GM21367 (cell line): ENCODE measurements around the gene TMEM234.

Experiments used
- ATAC-seq: cut with Tn5 transposase; IDR thresholded peaks from one replicate; pipeline ENCODE4 v1.9.1; 2021; ENCODE audit not compliant: unreplicated experiment

TMEM234 gene

DNA sequence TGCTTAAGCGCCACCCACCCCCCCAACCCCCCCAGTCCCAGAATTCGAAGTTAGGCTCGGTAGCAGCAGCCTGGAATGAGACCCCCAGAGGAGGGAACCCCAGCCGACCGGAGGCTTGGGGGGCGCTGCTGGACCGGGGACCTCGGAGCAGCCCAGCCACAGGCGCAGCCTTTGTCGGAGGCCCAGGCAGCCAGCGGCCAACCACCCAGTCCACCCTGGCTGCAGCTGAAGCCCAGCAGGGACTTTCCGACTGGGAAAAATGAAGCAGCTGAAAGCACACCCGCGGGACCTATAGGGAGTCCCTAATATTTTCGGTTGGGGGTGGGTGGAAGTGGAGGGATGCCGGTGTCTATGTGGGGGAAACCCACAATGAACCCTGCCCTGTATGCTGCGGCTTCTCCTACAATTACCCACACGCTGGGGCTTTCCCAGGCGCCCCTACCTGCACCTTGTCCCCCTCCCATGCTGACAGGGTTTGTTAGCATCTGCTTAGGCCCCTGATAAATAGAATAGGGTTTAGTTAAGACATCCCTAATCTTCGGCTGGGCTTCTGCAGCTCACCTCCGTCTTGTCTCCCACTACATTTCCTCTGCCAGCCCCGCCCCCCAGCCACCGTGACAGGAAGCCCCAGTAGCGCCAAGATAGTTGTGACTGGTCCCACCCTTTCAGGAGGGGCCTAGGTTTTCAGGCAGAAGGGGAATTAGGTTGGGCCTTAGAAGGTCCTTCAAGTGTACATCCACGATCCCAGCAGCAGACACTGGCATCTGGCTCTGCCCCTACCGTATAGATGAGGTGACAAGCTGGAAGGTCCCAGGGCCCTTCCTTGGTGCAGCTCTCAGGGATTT, 20.9 kb downstream of the TMEM234 start:
- no peak for ATAC-seq

DNA sequence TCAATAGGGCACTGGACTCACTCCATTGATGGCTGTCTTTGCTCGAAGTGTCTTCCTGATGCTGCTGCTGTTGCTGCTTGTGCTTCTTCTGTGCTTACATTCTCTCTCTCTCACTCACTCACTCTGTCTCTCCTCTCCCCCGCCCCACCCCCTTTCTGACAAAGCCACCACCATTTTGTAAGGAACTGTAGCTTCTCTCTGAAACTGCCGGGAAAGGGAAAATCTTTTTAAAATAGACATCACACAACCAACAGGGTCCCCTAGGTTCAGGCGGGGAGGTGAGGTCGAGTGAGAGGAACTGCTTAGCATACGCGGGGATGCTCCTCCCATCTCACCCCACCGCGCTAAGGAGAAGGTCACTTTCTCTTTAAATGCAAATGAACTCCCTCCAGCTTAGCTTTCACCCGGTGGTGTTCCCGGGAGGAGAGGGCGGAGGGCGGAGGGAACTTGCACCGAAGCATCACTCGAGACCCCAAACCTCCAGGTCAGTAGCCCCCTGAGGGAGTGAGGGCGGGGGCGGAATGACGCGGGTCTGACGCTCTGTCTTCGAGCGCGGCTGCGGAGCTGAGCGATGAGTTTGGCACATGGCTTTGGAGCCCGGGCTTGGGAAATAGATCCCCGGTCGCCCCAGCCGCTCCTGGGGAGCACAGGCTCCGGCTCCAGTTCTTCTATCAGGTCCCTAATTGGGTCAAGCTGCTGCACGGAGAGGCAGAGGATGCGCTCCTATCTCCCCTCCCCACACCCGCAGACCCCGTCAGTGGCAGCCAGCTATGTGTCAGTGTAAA, 21.7 kb downstream of the TMEM234 start, which contains the start of gene CCDC28B:
CCDC28B (plus strand) TSS at position 370 of the 785 bp plus-strand sequence. CDS start 1,341 bp downstream, outside the sequence.
- no peak for ATAC-seq

DNA sequence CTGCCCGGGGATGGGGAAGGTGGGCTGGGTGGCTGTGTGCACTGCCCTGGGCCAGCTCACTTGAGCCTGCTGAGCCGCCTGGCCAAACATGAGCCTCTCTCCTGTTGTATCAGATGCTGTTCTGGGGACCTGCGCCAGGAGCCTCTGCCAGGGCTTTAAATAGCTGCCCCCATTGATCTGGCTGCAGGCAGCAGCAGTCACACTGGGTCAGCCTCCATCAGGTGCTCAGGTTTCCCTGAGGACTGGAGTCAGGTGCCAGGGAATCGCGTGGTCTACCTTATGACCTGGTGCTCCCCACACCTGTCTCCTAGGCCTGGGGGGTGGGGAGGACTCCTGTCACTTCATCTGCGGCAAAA, 22.5 kb downstream of the TMEM234 start:
- ATAC-seq = no peak

DNA sequence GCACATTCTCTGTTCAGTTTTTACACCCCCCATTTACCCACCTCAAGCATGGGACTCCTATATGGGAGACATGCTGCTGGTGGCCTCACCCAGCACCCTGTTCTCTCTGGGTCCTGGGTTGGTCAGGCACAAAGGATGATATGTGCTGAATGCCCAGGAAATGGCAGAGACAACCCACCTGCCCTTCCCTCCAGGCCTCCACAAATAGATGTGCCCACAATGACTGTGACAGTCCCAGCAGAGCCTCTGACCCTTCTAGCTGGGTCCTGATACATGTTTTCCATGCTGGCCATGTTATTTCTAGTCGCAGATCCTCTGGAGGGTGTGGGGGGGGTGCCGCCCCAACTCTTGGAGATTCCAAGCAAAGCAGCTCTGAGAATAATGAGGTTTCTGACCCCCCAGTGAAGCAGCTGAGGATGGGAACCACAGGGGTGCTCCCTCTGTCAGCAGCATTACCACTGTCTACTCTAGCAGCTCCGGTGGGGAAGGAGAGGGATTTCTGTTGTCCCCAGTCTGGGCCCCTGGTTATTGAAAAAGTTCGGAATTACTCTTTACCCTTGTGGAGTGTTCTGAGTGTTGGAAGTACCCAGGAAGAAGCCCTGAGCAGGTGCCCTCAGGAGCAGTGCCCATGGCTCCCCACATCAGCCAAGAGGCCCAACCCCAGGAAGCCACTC, 23.0 kb downstream of the TMEM234 start:
- ATAC-seq = no peak

DNA sequence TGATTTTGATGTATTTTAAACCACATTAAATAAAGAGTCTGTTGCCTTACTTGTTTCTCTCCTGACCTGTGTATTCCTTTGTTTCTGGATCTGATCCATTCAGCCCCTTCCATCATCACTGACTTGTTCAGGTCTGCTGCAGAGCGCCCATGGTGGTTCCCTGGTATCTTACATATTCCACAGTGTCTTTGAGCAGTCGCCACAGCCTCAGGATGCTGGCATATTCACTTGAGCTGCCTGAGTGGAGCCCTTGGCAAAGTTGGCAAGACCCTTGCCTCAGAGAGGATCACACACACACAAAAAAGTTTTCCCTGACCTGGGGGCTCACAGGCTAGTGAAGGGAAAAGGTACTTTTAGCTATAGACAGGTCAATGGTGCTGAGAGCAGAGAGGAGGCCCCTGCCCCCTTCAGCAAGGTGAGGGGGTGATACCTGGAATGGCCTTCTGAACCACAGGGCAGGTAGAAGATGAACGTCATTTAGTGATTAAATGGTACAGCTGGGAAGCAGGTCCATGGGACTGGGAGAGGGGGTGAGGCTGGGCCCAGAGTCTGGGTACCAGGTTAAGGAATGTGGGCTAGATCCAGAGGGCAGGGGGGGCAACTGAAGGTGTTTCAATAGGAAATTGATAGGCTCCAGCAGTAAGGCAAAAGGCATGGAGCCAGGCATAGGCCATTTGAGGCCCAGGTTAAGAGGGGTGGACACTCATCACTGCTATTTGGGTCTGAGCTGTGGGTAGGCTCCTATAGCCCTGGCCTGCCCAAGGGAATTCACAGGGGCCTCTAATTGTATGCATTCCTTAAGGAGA, 23.7 kb downstream of the TMEM234 start:
- no peak for ATAC-seq

DNA sequence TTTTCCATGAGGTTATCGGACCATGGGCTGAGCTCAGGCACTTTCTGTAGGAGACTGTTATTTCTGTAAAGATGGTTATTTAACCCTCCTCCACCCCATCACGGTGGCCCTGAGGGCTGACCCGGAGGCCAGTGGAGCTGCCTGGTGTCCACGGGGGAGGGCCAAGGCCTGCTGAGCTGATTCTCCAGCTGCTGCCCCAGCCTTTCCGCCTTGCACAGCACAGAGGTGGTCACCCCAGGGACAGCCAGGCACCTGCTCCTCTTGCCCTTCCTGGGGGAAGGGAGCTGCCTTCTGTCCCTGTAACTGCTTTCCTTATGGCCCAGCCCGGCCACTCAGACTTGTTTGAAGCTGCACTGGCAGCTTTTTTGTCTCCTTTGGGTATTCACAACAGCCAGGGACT, 24.3 kb downstream of the TMEM234 start:
- ATAC-seq = no peak

DNA sequence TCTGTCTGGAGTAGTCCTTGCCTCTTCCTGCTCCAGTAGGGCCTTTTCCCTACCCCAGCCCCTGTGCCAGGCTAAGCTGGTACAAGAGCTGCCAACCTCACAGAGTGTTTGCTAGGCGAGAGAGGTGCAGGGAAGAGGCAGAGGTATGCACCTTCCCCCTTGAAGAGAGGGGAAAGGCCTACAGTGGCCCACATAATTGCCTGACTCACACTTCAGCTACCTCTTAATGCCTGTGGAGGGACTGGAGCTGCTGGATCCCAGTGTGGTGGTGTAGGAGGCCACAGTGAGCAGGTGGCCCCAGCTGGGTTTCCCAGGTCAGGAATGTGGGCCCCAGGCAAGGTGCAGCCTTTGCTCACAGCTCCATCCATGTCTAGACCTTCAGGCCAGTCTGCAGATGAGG, 25.1 kb downstream of the TMEM234 start:
- ATAC-seq = no peak

DNA sequence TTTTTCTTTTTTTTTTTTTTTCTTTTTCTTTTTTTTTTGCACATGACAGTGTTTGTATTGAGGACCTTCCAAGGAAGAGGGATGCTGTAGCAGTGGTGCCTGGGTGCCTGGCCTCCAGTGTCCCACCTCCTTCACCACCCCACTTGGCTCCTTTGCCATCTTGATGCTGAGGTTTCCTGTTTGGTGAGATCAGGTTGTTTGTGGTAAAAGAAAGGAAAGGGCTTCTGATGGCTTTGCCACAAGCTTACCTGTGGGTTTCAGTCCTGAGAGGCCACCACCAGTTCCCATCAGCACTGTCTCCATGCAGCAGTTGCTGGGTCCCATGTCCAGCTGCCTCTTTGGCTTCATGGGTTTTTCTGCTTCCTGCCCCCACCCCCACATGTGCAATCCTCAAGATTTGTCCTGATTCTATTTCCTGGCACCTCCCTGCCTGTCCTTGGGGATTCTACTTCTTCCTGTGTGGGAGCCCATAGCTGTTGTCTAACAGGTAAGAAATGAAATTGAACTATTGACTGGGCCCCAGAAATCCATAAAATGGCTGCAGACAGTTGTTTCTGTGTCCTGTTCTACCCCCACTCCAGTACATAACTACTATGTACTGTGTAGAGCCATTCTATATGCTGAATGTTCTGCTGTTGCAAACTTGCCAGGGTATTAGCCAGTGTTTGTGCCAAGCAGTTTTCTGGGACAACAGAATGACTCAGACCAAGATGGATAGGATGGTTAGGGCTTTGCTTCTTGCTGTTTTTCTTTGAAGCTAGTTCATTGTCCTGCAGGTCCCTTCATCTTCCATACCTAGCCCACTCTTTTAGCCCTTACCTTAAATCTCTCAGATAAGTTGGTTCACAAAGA, 26.0 kb downstream of the TMEM234 start:
- no peak for ATAC-seq

DNA sequence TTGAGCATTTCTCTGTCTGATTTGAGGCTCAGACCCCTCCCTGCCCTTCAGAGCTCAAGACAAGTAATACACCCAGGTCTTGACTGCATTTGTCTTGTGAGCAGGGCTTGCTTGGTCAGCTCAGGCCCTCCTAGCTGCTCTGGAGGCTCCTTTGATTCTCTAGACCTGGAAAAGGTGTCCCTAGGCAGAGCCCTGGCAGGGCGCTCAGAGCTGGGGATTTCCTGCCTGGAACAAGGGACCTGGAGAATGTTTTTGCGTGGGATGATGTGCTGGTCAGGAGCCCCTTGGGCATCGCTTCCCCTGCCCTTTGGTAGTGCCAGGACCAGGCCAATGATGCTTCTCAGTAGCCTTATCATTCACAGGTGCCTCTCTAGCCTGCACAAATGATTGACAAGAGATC, 26.6 kb downstream of the TMEM234 start:
- ATAC-seq = no peak

DNA sequence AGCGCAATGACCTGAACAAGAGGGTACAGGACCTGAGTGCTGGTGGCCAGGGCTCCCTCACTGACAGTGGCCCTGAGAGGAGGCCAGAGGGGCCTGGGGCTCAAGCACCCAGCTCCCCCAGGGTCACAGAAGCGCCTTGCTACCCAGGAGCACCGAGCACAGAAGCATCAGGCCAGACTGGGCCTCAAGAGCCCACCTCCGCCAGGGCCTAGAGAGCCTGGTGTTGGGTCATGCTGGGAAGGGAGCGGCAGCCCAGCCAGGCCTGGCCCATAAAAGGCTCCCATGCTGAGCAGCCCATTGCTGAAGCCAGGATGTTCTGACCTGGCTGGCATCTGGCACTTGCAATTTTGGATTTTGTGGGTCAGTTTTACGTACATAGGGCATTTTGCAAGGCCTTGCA, 27.2 kb downstream of the TMEM234 start:
- ATAC-seq = no peak

DNA sequence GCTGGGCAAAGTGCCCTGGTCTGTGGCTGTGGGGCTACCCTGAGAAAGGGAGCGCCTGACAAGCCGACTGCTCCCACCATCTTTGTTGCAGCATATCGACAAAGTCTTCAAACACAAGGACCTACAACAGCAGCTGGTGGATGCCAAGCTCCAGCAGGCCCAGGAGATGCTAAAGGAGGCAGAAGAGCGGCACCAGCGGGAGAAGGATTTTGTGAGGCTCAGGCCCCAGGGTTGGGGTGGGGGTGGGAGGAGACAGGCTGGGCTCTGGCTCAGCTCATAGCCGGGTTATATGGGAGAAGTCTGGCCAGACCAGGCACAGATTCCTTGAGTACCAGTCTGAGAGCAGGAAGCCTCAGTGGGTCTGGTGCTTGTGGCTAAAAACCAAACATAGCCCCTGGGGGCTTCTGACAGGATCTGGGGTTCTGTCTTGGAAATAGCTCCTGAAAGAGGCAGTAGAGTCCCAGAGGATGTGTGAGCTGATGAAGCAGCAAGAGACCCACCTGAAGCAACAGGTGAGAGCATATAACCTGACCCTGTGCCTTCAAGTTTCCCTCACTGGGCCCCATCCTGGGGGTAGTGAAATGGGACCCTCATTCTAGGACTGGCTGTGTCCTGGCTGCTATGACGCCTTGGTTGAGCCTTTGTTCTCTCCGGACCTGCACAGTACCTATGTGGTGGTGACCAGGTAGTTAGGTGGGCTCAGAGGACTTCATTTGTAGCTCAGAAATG, 29.8 kb downstream of the TMEM234 start:
- ATAC-seq = no peak

DNA sequence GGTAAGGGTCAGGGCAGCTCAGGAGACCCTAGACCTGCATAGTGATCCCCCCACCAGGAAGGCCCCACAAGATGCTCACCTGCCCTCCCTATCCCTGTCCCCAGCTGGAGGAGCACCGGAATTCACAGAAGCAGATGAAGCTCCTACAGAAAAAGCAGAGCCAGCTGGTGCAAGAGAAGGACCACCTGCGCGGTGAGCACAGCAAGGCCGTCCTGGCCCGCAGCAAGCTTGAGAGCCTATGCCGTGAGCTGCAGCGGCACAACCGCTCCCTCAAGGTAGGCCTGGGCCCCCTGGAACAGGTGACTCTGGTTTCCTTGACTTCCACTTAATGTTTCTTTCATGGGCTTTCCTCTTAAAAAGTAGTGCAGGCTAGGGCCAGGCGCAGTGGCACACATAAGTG, 34.3 kb downstream of the TMEM234 start:
- no peak for ATAC-seq

DNA sequence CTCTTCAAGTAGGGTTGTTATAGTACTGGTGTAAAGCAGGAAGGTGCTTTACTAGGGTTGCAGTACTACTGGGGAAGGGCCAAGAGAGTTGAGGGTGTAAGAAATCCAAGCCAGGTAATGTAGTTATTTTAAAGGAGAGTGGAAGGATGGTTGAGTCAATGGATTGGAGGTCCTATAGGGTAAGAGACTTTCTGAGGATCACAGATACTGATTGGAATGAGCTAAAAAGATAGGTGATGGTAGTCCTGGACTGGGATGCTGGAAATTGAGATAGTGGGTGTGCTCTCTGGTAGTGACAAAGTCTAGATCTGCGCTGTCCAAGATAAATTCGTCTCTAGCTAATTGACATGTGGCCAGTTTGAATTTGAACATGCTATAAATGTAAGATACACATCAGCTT, 35.7 kb downstream of the TMEM234 start:
- no peak for ATAC-seq

DNA sequence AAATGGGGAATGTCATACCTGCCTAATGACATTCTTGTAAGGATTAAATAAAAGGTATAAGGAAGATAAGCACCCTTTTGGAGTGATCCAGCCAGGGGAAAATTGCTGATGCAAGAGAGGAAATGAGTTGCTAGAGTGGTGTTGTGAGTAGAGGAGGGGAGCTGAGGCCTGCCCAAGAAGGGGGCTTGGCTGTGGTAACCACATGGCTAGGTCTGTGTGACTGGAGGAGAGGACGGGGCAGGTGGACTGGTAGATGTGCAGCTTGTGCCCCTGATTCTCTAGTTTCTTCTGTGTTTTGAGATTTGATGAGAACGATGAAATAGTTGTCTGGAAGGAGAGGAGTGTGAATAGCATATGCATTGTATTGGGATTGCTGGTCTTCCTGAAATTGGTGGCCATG, 36.1 kb downstream of the TMEM234 start:
- no peak for ATAC-seq

DNA sequence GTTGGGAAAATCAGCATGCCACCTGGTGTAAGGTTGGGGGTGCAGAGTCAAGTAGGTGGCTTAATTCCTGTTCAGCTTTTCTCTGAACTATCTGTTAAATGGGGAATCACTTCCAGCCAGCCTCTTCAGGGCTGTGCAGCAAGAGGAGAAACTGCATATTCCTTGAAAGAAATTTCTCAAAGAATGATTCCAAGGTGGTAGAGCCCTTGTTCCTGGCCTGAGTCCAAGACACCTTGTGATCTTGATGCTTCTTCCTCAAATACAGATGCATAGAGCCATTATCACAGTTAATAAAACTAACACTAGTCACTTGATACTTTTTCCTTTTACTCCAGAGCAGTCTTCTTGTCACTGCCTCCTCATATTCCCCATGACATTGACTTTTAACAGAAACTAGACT, 37.5 kb downstream of the TMEM234 start:
- no peak for ATAC-seq

DNA sequence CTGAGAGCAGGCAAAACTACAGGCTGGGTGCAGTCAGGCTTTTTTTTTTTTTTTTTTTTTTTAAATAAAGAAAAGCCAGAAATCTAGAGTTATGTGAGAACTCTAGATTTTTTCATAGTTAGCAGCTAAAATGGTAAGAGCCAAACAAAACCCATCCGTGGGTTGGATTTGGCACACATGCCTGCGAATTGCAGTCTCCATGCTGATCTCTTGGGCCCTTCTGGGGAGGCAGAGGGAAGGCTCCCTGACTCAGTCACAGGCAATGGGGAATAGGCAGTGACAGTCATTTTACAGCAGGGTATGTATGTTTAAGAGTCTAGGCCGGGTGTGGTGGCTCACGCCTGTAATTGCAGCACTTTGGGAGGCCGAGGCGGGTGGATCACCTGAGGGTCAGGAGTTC, 40.1 kb downstream of the TMEM234 start:
- ATAC-seq = no peak

DNA sequence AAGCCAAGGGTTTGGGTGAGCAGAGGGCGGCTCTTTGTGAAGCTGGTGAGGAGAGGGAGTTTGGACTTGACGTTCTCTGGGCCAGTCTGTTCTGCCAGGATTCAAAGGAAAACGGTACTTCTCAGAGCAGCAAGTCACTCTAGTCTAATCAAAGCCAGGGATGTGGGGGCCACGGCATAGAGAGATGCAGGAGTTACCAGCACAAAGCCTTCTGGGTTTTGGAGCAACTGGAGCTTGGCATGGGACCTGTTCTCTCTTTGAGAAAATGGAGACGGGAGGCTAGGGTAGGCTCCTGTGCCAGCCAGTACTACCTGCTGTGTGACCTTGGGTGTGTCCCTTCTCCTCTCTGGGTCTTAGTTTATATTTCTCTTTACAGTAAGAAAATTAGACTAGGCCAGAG, 40.6 kb downstream of the TMEM234 start:
- no peak for ATAC-seq

DNA sequence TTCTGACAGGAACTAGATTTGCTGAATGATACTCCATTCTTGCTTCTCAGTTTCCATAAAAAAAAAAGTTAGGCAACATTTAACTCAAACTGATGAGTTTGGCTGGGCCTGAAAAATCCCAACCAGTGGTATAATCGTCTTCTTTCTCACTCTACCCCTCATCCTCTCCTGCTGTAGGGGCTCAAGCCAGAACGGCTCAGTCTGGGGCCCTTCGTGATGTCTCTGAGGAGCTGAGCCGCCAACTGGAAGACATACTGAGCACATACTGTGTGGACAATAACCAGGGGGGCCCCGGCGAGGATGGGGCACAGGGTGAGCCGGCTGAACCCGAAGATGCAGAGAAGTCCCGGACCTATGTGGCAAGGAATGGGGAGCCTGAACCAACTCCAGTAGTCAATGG, 41.1 kb downstream of the TMEM234 start:
- ATAC-seq = no peak
